ENCODE results near the gene RBM14. TPM values are rescaled to one million over a fixed set of nuclear protein-coding genes. Genes with fewer than 3 reads are reported as not detected.
A peak's percentile ranks its signal among the peaks of the same experiment; 100 is the strongest.

The RBM14 gene
- total RNA-seq, 5 donors from 2014 or later (not counting 1 experiment from before 2014, with no cell fraction given), result 176 to 382 (median 191) TPM

- Histone ChIP-seq H3K4me1 (ENCODE audit: control insufficient read depth in 1 of 2, extremely low read depth in 1 of 2, insufficient read depth in 2 of 2, low read length in 2 of 2) (peaks cover 0 to 11% of the 10 kb centered on the region in 2 experiments), H3K27ac (ENCODE audit: low read length) (no peak overlapping the region), H3K9me3 (no peaks in the 10 kb centered on the region), H3K27me3 (replicated peaks in 1 of 2; ENCODE audit: control insufficient read depth in 2 of 2, extremely low read depth in 1 of 2, insufficient read depth in 2 of 2, low read length in 1 of 2) (no peaks in the 10 kb centered on the region), H3K4me3 (ENCODE audit: control insufficient read depth in 1 of 2, extremely low read depth in 1 of 2, low read length in 1 of 2) (no peak overlapping the region), H3K36me3 (ENCODE audit: control insufficient read depth in 2 of 2, extremely low read depth in 1 of 2, insufficient read depth in 1 of 2, low read length in 1 of 2) (peaks cover 14 to 53% of the 10 kb centered on the region in 2 donors)
- H3K27me3 Mint-ChIP-seq, result no peaks in the 10 kb centered on the region
- ATAC-seq (replicated peaks in 1 of 4) (peak in 1 of 4 experiments; percentile 19), DNase-seq (no peak)
- H3K4me3 Mint-ChIP-seq, result no peak overlapping the region
- peaks cover 31% of the 10 kb centered on the region for H3K36me3 Mint-ChIP-seq
- H3K9me3 Mint-ChIP-seq, result no peaks in the 10 kb centered on the region
- H3K27ac Mint-ChIP-seq, result peak overlapping the region in 1 of 2 donors; percentile 58
- 75% methylated on average over 1 of the region's 7 CpGs for WGBS (ENCODE audit: insufficient coverage)
- peaks cover 41 to 49% (median 44%) of the 10 kb centered on the region in 3 donors for H3K4me1 Mint-ChIP-seq
- ChIA-PET POLR2A (interaction anchor here (0.5 to 0.7 kb wide), 4 partner anchors 8 to 557 kb away, joined by 3 to 6 read pairs (median 4); partner anchors contain the start of gene DPP3 (in 1 of the 2)), CTCF (interaction anchor here in 1 of 2 donors (1.9 kb wide), 1 partner anchor 25 kb away, joined by 5 read pairs; the partner anchor contains the start of gene RBM4B)
Observed at GRCh38 chr11:66652651-66653050, 36.2 kb downstream of the RBM14 start.

GRCh38 chr11:66653123-66653522 lies 36.7 kb downstream of the RBM14 start:
- POLR2A ChIA-PET, result interaction anchor here (0.6 to 0.7 kb wide), 4 partner anchors 13 to 557 kb away, joined by 3 to 6 read pairs (median 4); partner anchors contain the start of gene DPP3 (in 1 of the 2)

GRCh38 chr11:66659763-66660162 lies 43.3 kb downstream of the RBM14 start:
- H3K27me3 Mint-ChIP-seq, result no peaks in the 10 kb centered on the region
- no peaks in the 10 kb centered on the region for H3K9me3 Mint-ChIP-seq
- Histone ChIP-seq H3K27me3 (replicated peaks in 1 of 2; ENCODE audit: control insufficient read depth in 2 of 2, extremely low read depth in 1 of 2, insufficient read depth in 2 of 2, low read length in 1 of 2) (no peaks in the 10 kb centered on the region), H3K4me3 (ENCODE audit: control insufficient read depth in 1 of 2, extremely low read depth in 1 of 2, low read length in 1 of 2) (no peak overlapping the region), H3K27ac (ENCODE audit: low read length) (no peak overlapping the region), H3K4me1 (ENCODE audit: control insufficient read depth in 1 of 2, extremely low read depth in 1 of 2, insufficient read depth in 2 of 2, low read length in 2 of 2) (no peaks in the 10 kb centered on the region), H3K36me3 (ENCODE audit: control insufficient read depth in 2 of 2, extremely low read depth in 1 of 2, insufficient read depth in 1 of 2, low read length in 1 of 2) (peaks cover 9 to 37% of the 10 kb centered on the region in 2 donors), H3K9me3 (no peaks in the 10 kb centered on the region)
- WGBS (ENCODE audit: insufficient coverage), result 63% methylated on average over 1 of the region's 2 CpGs
- no peak for ATAC-seq (replicated peaks in 1 of 4)
- DNase-seq, result no peak
- no peak overlapping the region for H3K27ac Mint-ChIP-seq
- peaks cover 17% of the 10 kb centered on the region for H3K36me3 Mint-ChIP-seq
- POLR2A ChIA-PET, result interaction anchor here (0.6 to 1.3 kb wide), 12 partner anchors 10 to 1842 kb away, joined by 3 to 18 read pairs (median 8); partner anchors contain the start of gene RBM4B (in 1 of the 2)
- CTCF ChIA-PET, result interaction anchor here in 1 of 2 donors (0.6 to 1.5 kb wide), 6 partner anchors 13 to 845 kb away, joined by 3 to 7 read pairs (median 4); partner anchors contain the start of genes MRPL11 and RBM4
- H3K4me3 Mint-ChIP-seq, result no peak overlapping the region
- peaks cover 18 to 30% (median 21%) of the 10 kb centered on the region in 3 donors for H3K4me1 Mint-ChIP-seq

More at GRCh38 chr11:66653123-66653522, 36.7 kb downstream of the RBM14 start:
- no peak overlapping the region for H3K4me3 Mint-ChIP-seq
- ATAC-seq (replicated peaks in 1 of 4) (no peak), DNase-seq (no peak)
- H3K36me3 Mint-ChIP-seq, result peaks cover 29% of the 10 kb centered on the region
- Histone ChIP-seq H3K4me3 (ENCODE audit: control insufficient read depth in 1 of 2, extremely low read depth in 1 of 2, low read length in 1 of 2) (no peak overlapping the region), H3K27ac (ENCODE audit: low read length) (no peak overlapping the region), H3K4me1 (ENCODE audit: control insufficient read depth in 1 of 2, extremely low read depth in 1 of 2, insufficient read depth in 2 of 2, low read length in 2 of 2) (peaks cover 0 to 11% of the 10 kb centered on the region in 2 experiments), H3K27me3 (replicated peaks in 1 of 2; ENCODE audit: control insufficient read depth in 2 of 2, extremely low read depth in 1 of 2, insufficient read depth in 2 of 2, low read length in 1 of 2) (no peaks in the 10 kb centered on the region), H3K9me3 (no peaks in the 10 kb centered on the region), H3K36me3 (ENCODE audit: control insufficient read depth in 2 of 2, extremely low read depth in 1 of 2, insufficient read depth in 1 of 2, low read length in 1 of 2) (peaks cover 14 to 53% of the 10 kb centered on the region in 2 donors)
- 96% methylated on average over 4 of the region's 6 CpGs for WGBS (ENCODE audit: insufficient coverage)
- peaks cover 39 to 47% (median 42%) of the 10 kb centered on the region in 3 donors for H3K4me1 Mint-ChIP-seq
- H3K27me3 Mint-ChIP-seq, result no peaks in the 10 kb centered on the region
- CTCF ChIA-PET, result interaction anchor here in 1 of 2 donors (0.7 to 1.9 kb wide), 2 partner anchors 24 to 755 kb away, joined by 3 to 5 read pairs; partner anchors contain the start of gene RBM4B
- H3K27ac Mint-ChIP-seq, result peak overlapping the region; percentile 1 to 58
- no peaks in the 10 kb centered on the region for H3K9me3 Mint-ChIP-seq

DNA sequence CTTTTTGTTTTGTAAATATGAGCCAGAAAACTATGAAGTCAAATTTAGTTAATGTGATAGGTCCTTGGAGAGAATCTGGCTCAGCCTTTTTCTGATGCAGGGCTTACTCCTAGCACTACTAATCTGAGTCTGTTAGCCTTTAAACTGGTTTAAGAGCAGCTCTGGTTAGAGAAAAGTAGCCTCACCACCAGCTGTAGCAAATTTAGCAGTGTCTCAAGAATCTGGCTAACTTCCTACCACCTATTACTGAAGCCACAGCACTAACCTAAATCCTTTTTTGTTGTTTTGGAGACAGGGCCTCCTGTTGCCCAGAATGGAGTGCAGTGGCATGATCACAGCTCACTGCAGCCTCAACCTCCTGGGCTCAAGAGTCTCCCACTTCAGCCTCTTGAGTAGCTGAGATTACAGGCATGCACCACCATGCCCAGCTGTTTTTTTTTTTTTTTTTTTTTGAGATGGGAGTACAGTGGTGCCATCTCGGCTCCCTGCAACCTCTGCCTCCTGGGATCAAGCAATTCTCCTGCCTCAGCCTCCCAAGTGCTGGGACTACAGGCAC lies 47.4 kb downstream of the RBM14 start:
- POLR2A ChIA-PET, result interaction anchor here in 1 of 2 donors (0.6 to 0.8 kb wide), 2 partner anchors 9 to 39 kb away, joined by 3 to 5 read pairs; no protein-coding TSS in a partner anchor
- peaks cover 12 to 54% of the 10 kb centered on the region in 2 donors for H3K36me3 ChIP-seq (ENCODE audit: control insufficient read depth in 2 of 2, extremely low read depth in 1 of 2, insufficient read depth in 1 of 2, low read length in 1 of 2)

GRCh38 chr11:66665369-66665768 lies 48.9 kb downstream of the RBM14 start:
- H3K4me1 Mint-ChIP-seq, result peaks cover 25 to 45% (median 35%) of the 10 kb centered on the region in 3 donors
- no peak overlapping the region for H3K4me3 Mint-ChIP-seq
- CTCF ChIA-PET, result interaction anchor here in 1 of 2 donors (0.6 kb wide), 2 partner anchors 133 to 633 kb away, joined by 3 to 4 read pairs; no protein-coding TSS in a partner anchor
- Histone ChIP-seq H3K4me1 (ENCODE audit: control insufficient read depth in 1 of 2, extremely low read depth in 1 of 2, insufficient read depth in 2 of 2, low read length in 2 of 2) (peaks cover 0 to 2% of the 10 kb centered on the region in 2 experiments), H3K9me3 (no peaks in the 10 kb centered on the region), H3K27me3 (replicated peaks in 1 of 2; ENCODE audit: control insufficient read depth in 2 of 2, extremely low read depth in 1 of 2, insufficient read depth in 2 of 2, low read length in 1 of 2) (no peaks in the 10 kb centered on the region), H3K27ac (ENCODE audit: low read length) (no peak overlapping the region), H3K36me3 (ENCODE audit: control insufficient read depth in 2 of 2, extremely low read depth in 1 of 2, insufficient read depth in 1 of 2, low read length in 1 of 2) (peaks cover 10 to 51% of the 10 kb centered on the region in 2 donors), H3K4me3 (ENCODE audit: control insufficient read depth in 1 of 2, extremely low read depth in 1 of 2, low read length in 1 of 2) (no peak overlapping the region)
- H3K27me3 Mint-ChIP-seq, result no peaks in the 10 kb centered on the region
- no peak overlapping the region for H3K27ac Mint-ChIP-seq
- H3K36me3 Mint-ChIP-seq, result peaks cover 31% of the 10 kb centered on the region
- no peak for ATAC-seq (replicated peaks in 1 of 4)
- no peaks in the 10 kb centered on the region for H3K9me3 Mint-ChIP-seq
- POLR2A ChIA-PET, result no interaction called here
- 100% methylated on average over 2 of the region's 11 CpGs for WGBS (ENCODE audit: insufficient coverage)
- peak in 1 of 35 experiments; percentile 21 for DNase-seq

More for the DNA sequence above, 47.4 kb downstream of the RBM14 start:
- Mint-ChIP-seq H3K27ac (peak overlapping the region; percentile 16 to 69), H3K36me3 (peaks cover 30% of the 10 kb centered on the region), H3K9me3 (no peaks in the 10 kb centered on the region), H3K27me3 (no peaks in the 10 kb centered on the region), H3K4me1 (peaks cover 31 to 42% (median 36%) of the 10 kb centered on the region in 3 donors), H3K4me3 (no peak overlapping the region)
- WGBS (ENCODE audit: insufficient coverage), result no CpG with 5 or more reads among the region's 1 CpG
- Histone ChIP-seq H3K4me1 (ENCODE audit: control insufficient read depth in 1 of 2, extremely low read depth in 1 of 2, insufficient read depth in 2 of 2, low read length in 2 of 2) (no peaks in the 10 kb centered on the region), H3K27ac (ENCODE audit: low read length) (no peak overlapping the region), H3K27me3 (replicated peaks in 1 of 2; ENCODE audit: control insufficient read depth in 2 of 2, extremely low read depth in 1 of 2, insufficient read depth in 2 of 2, low read length in 1 of 2) (no peaks in the 10 kb centered on the region), H3K4me3 (ENCODE audit: control insufficient read depth in 1 of 2, extremely low read depth in 1 of 2, low read length in 1 of 2) (no peak overlapping the region), H3K9me3 (no peaks in the 10 kb centered on the region)
- no peak for ATAC-seq (replicated peaks in 1 of 4)
- CTCF ChIA-PET, result no interaction called here
- peak in 1 of 35 experiments; percentile 1 for DNase-seq

GRCh38 chr11:66670816-66671215 lies 54.4 kb downstream of the RBM14 start:
- Mint-ChIP-seq H3K27me3 (no peaks in the 10 kb centered on the region), H3K4me3 (no peak overlapping the region), H3K4me1 (peaks cover 42 to 59% (median 51%) of the 10 kb centered on the region in 3 donors), H3K9me3 (no peaks in the 10 kb centered on the region), H3K36me3 (peaks cover 18% of the 10 kb centered on the region), H3K27ac (peak overlapping the region; percentile 55 to 59)
- DNase-seq (no peak), ATAC-seq (replicated peaks in 1 of 4) (no peak)
- no peak overlapping the region for H3K4me3 ChIP-seq (ENCODE audit: control insufficient read depth in 1 of 2, extremely low read depth in 1 of 2, low read length in 1 of 2)
- no peak overlapping the region for H3K27ac ChIP-seq (ENCODE audit: low read length)
- peaks cover 11 to 14% of the 10 kb centered on the region in 2 experiments for H3K4me1 ChIP-seq (ENCODE audit: control insufficient read depth in 1 of 2, extremely low read depth in 1 of 2, insufficient read depth in 2 of 2, low read length in 2 of 2)
- WGBS (ENCODE audit: insufficient coverage), result no CpG with 5 or more reads among the region's 5 CpGs
- H3K27me3 ChIP-seq (replicated peaks in 1 of 2; ENCODE audit: control insufficient read depth in 2 of 2, extremely low read depth in 1 of 2, insufficient read depth in 2 of 2, low read length in 1 of 2), result no peaks in the 10 kb centered on the region
- H3K9me3 ChIP-seq, result no peaks in the 10 kb centered on the region
- H3K36me3 ChIP-seq (ENCODE audit: control insufficient read depth in 2 of 2, extremely low read depth in 1 of 2, insufficient read depth in 1 of 2, low read length in 1 of 2), result peaks cover 7 to 35% of the 10 kb centered on the region in 2 donors
- ChIA-PET CTCF (no interaction called here), POLR2A (interaction anchor here in 1 of 2 donors (0.7 kb wide), 1 partner anchor 603 kb away, joined by 3 read pairs; no protein-coding TSS in a partner anchor)
